Tibial nerve (tissue), 4 donors: ENCODE measurements around the gene ARID1B. TPM values are rescaled to one million over a fixed set of nuclear protein-coding genes. Genes with fewer than 3 reads are reported as not detected.
A peak's percentile ranks its signal among the peaks of the same experiment; 100 is the strongest.

Source experiments
- DNase-seq, 2 donors: peaks; one replicate each; pipeline ENCODE4 v3.0.0-alpha.2; 2019; ENCODE audit warnings: low spot score in 2 of 2
- H3K27ac ChIP-seq, 4 donors: fragments of 200-600 bp; sonication (generic) in 3 of 4; one replicate each; pipeline ENCODE4 v1.5.1; 2017 to 2019; ENCODE audit warnings: mild to moderate bottlenecking in 1 of 4
- H3K27me3 ChIP-seq, 2 donors: fragments of 200-600 bp; sonication (generic) in 1 of 2; one replicate each; pipeline versions ENCODE4 v1.5.1 to v1.6.0; 2017 to 2019
- H3K36me3 ChIP-seq, 3 donors: fragments of 200-600 bp; sonication (generic); one replicate each; pipeline ENCODE4 v1.5.1; 2018 to 2019
- H3K4me1 ChIP-seq, 4 donors: fragments of 200-600 bp; sonication (generic) in 3 of 4; one replicate each; pipeline ENCODE4 v1.5.1; 2017 to 2019
- H3K4me3 ChIP-seq, 4 donors: fragments of 200-600 bp; sonication (generic) in 3 of 4; one replicate each; pipeline ENCODE4 v1.5.1; 2017 to 2019; ENCODE audit warnings: mild to moderate bottlenecking in 1 of 4, moderate library complexity in 1 of 4
- H3K9me3 ChIP-seq, 4 donors: fragments of 200-600 bp; sonication (generic) in 3 of 4; one replicate each; pipeline ENCODE4 v1.5.1; 2017 to 2019
- EP300 ChIP-seq, 2 donors: sonication (generic); formaldehyde crosslinking; IDR thresholded peaks; one replicate each; pipeline ENCODE4 v1.6.1; 2017; ENCODE audit warnings: antibody characterized with exemption in 2 of 2, mild to moderate bottlenecking in 1 of 2
- POLR2A ChIP-seq, 2 donors: fragments of 450-650 bp; IDR thresholded peaks; one replicate each; pipeline ENCODE4 v1.6.1; 2017; ENCODE audit warnings: antibody characterized with exemption in 2 of 2, mild to moderate bottlenecking in 2 of 2, moderate library complexity in 2 of 2
- WGBS, 2 donors: methylation state at CpG; one replicate each; pipeline ENCODE4 v1.1.5; 2018; 5-methylcytosine and 5-hydroxymethylcytosine counted together
- total RNA-seq, 4 donors: library from RNA; depleted of rRNA; stranded (reverse); fragments of >200 nt; gene quantifications; one replicate each; pipeline ENCODE4 v1.1.0, GENCODE V29; 2016
- TF ChIP-seq, protein P1 (sequence below), 5 experiments: fragments of 200-600 bp in 3 of 5; fragments of 450-650 bp in 2 of 5; sonication (generic) in 3 of 5; IDR thresholded peaks; one replicate each; pipeline ENCODE4 v1.5.1; 2016 to 2019; ENCODE audit warnings: antibody characterized with exemption in 5 of 5, mild to moderate bottlenecking in 3 of 5, moderate library complexity in 2 of 5

ARID1B gene
- total RNA-seq, 4 donors from 2014 or later: 91.5 to 123 (median 110) TPM

DNA sequence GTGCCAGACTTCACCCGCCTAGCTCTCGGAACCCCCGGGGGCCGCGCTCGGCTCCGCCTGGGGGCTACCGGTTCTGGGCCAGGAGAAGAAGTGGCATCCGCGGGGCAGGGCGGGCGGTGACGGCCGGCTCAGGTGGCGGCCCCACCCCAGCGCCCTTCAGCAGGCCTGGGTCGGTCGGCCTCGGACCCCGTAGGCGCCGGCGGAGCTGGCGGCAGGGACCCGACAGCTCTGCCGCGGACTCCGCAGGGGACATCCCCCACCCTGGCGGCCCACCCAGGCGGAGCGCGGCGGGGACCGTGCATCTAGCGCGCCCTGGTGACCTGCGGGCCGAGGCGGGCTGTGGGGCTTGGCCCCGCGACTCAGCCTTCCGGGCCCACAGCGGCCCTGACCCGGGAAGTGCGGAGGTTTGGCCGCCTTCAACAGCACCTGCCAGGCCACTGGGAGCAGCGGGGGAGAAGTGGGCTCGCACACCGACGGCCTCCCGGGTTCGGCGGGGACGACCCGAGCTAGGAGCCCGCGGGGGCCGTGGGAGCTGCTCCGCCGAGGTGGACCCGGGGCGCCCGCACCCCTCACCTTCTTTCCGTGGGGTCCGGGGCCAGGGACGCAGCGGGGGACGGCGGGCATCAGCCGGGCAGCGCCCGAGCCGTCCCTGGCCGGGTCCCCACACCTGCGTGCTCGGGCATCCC, 459.0 kb downstream of the ARID1B start:
- Histone ChIP-seq H3K27ac (peak overlapping the region in 3 of 4 donors; percentile 50 to 64 (median 63)), H3K9me3 (peaks cover 0 to 3% (median 0%) of the 10 kb centered on the region in 4 donors), H3K36me3 (no peaks in the 10 kb centered on the region), H3K27me3 (peaks cover 0 to 45% of the 10 kb centered on the region in 2 donors), H3K4me3 (peak overlapping the region; percentile 20 to 58 (median 51)), H3K4me1 (peaks cover 0 to 31% (median 26%) of the 10 kb centered on the region in 4 donors)
- no peak for DNase-seq
- TF ChIP-seq EP300 (IDR thresholded peaks at IDR 0.05) (no peak), POLR2A (IDR thresholded peaks at IDR 0.05) (no peak)
- TF ChIP-seq, protein P1, sequence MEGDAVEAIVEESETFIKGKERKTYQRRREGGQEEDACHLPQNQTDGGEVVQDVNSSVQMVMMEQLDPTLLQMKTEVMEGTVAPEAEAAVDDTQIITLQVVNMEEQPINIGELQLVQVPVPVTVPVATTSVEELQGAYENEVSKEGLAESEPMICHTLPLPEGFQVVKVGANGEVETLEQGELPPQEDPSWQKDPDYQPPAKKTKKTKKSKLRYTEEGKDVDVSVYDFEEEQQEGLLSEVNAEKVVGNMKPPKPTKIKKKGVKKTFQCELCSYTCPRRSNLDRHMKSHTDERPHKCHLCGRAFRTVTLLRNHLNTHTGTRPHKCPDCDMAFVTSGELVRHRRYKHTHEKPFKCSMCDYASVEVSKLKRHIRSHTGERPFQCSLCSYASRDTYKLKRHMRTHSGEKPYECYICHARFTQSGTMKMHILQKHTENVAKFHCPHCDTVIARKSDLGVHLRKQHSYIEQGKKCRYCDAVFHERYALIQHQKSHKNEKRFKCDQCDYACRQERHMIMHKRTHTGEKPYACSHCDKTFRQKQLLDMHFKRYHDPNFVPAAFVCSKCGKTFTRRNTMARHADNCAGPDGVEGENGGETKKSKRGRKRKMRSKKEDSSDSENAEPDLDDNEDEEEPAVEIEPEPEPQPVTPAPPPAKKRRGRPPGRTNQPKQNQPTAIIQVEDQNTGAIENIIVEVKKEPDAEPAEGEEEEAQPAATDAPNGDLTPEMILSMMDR (IDR thresholded peaks at IDR 0.05): no peak
- 2 to 5% methylated on average over 20 to 45 of the region's 76 CpGs for WGBS, 2 donors

GRCh38 chr6:157238346-157238745, 461.2 kb downstream of the ARID1B start:
- H3K9me3 ChIP-seq: peaks cover 0 to 6% (median 0%) of the 10 kb centered on the region in 4 donors
- H3K27me3 ChIP-seq: peaks cover 0 to 34% of the 10 kb centered on the region in 2 donors
- no peak overlapping the region for H3K4me3 ChIP-seq
- no peak for DNase-seq
- no peaks in the 10 kb centered on the region for H3K36me3 ChIP-seq
- WGBS, 2 donors: 93 to 94% methylated on average over 2 of the region's 2 CpGs
- TF ChIP-seq EP300 (IDR thresholded peaks at IDR 0.05) (no peak), POLR2A (IDR thresholded peaks at IDR 0.05) (no peak)
- TF ChIP-seq, protein P1 (IDR thresholded peaks at IDR 0.05): no peak
- H3K27ac ChIP-seq: no peak overlapping the region
- peaks cover 0 to 31% (median 26%) of the 10 kb centered on the region in 4 donors for H3K4me1 ChIP-seq

DNA sequence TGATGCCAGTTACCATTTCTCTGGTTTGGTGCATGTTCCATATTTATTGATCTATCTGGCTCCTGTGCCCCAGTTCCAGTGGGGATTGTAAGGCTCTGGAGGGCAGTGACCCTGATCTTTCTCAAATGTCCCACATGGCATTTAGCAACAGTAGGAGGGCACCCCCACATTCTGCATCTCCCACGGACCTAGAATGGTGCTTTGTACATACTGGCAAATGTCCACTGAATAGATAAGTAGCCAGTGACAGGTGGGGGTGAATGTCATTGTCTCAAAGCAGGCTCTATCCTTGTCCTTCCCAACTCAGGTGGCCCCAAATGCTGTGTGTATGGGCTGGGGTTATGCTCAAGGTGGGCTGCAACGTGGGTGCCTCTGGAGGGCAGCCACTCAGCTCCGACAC, 462.0 kb downstream of the ARID1B start:
- WGBS, 2 donors: 63 to 77% methylated on average over 3 of the region's 3 CpGs
- H3K9me3 ChIP-seq: peaks cover 0 to 9% (median 0%) of the 10 kb centered on the region in 4 donors
- peaks cover 0 to 31% (median 26%) of the 10 kb centered on the region in 4 donors for H3K4me1 ChIP-seq
- DNase-seq: no peak
- H3K36me3 ChIP-seq: no peaks in the 10 kb centered on the region
- peaks cover 0 to 26% of the 10 kb centered on the region in 2 donors for H3K27me3 ChIP-seq
- no peak overlapping the region for H3K4me3 ChIP-seq
- no peak overlapping the region for H3K27ac ChIP-seq
- TF ChIP-seq EP300 (IDR thresholded peaks at IDR 0.05) (no peak), POLR2A (IDR thresholded peaks at IDR 0.05) (no peak)
- TF ChIP-seq, protein P1 (IDR thresholded peaks at IDR 0.05): no peak

GRCh38 chr6:157239671-157240058, 462.5 kb downstream of the ARID1B start:
- H3K36me3 ChIP-seq: no peaks in the 10 kb centered on the region
- peak overlapping the region in 3 of 4 donors; percentile 13 to 72 (median 57) for H3K27ac ChIP-seq
- peaks cover 0 to 9% (median 0%) of the 10 kb centered on the region in 4 donors for H3K9me3 ChIP-seq
- DNase-seq: no peak
- no peak for TF ChIP-seq POLR2A (IDR thresholded peaks at IDR 0.05)
- TF ChIP-seq, protein P1 (IDR thresholded peaks at IDR 0.05): no peak
- TF ChIP-seq EP300 (IDR thresholded peaks at IDR 0.05): no peak
- WGBS, 2 donors: 70 to 80% methylated on average over 12 of the region's 12 CpGs
- peak overlapping the region in 1 of 4 donors; percentile 8 for H3K4me3 ChIP-seq
- peaks cover 0 to 21% of the 10 kb centered on the region in 2 donors for H3K27me3 ChIP-seq
- H3K4me1 ChIP-seq: peaks cover 0 to 33% (median 26%) of the 10 kb centered on the region in 4 donors
